SK-N-SH (cell line): ENCODE results near the gene ATG3. TPM values are rescaled to one million over a fixed set of nuclear protein-coding genes. Genes with fewer than 3 reads are reported as not detected.

ENCODE experiments used
- CTCF ChIA-PET: fragments of 300-600, 350-600 bp; formaldehyde crosslinking; extraction: SDS; loops from one replicate; lab custom pipeline; 2021; lab: Yijun Ruan, JAX
- POLR2A ChIA-PET: fragments of 350-600 bp; sonication (Branson Sonifier 250); formaldehyde crosslinking; extraction: SDS; loops from one replicate; lab custom pipeline; 2020; ENCODE audit warnings: antibody characterized with exemption, inconsistent platforms; lab: Yijun Ruan, JAX
- DNase-seq: peaks from one replicate; pipeline ENCODE4 v3.0.0; 2012
- H2AFZ ChIP-seq: fragments of 200-600 bp; sonication (generic); 2 replicates; pipeline ENCODE4 v1.8.1; 2016; ENCODE audit warnings: antibody characterized with exemption, mild to moderate bottlenecking, low read depth
- H3F3A ChIP-seq: fragments of 200-600 bp; sonication (generic); replicated peaks from 2 replicates; pipeline ENCODE3; 2016; ENCODE audit warnings: antibody characterized with exemption, mild to moderate bottlenecking; ENCODE audit not compliant: insufficient read depth
- H3K27ac ChIP-seq, 2 experiments: fragments of 200-500 bp in 1 of 2; fragments of 200-600 bp in 1 of 2; sonication (Bioruptor generic) in 1 of 2; sonication (generic), shearing (Covaris generic) in 1 of 2; 2 replicates each; pipeline versions ENCODE4 v1.5.1 to v1.6.1; 2014 to 2016; ENCODE audit warnings: low read depth in 2 of 2, inconsistent platforms in 1 of 2, low read length in 1 of 2, mild to moderate bottlenecking in 1 of 2, mixed read lengths in 1 of 2
- H3K27me3 ChIP-seq: fragments of 200-600 bp; sonication (generic), shearing (Covaris generic); 2 replicates; pipeline ENCODE4 v1.6.1; 2016; ENCODE audit warnings: mixed run types; ENCODE audit not compliant: insufficient read depth
- H3K36me3 ChIP-seq, 2 experiments: fragments of 200-500 bp in 1 of 2; fragments of 200-600 bp in 1 of 2; sonication (Bioruptor generic) in 1 of 2; sonication (generic) in 1 of 2; replicated peaks in 1 of 2; 2 replicates each; pipeline versions ENCODE3 to v1.5.1; 2014 to 2016; ENCODE audit warnings: low read length in 1 of 2, mild to moderate bottlenecking in 1 of 2; ENCODE audit not compliant: insufficient read depth in 2 of 2, control insufficient read depth in 1 of 2
- H3K4me1 ChIP-seq, 2 experiments: fragments of 200-500 bp in 1 of 2; fragments of 200-600 bp in 1 of 2; sonication (Bioruptor generic) in 1 of 2; sonication (generic), shearing (Covaris generic) in 1 of 2; 2 replicates each; pipeline versions ENCODE4 v1.5.1 to v1.6.1; 2014 to 2016; ENCODE audit warnings: low read depth in 1 of 2, low read length in 1 of 2, mixed run types in 1 of 2; ENCODE audit not compliant: insufficient read depth in 2 of 2, control insufficient read depth in 1 of 2
- H3K4me2 ChIP-seq: fragments of 200-600 bp; sonication (generic), shearing (Covaris generic); 2 replicates; pipeline ENCODE4 v1.6.1; 2017; ENCODE audit warnings: mixed run types
- H3K4me3 ChIP-seq, 2 experiments: fragments of 200-500 bp in 1 of 2; fragments of 200-600 bp in 1 of 2; sonication (Bioruptor generic) in 1 of 2; sonication (generic), shearing (Covaris generic) in 1 of 2; 2 replicates each; pipeline versions ENCODE4 v1.5.1 to v1.8.1; 2014 to 2016; ENCODE audit warnings: low read depth in 2 of 2, inconsistent platforms in 1 of 2, low read length in 1 of 2, mild to moderate bottlenecking in 1 of 2, mixed read lengths in 1 of 2, moderate library complexity in 1 of 2
- H3K79me2 ChIP-seq: fragments of 200-600 bp; sonication (generic); 2 replicates; pipeline ENCODE4 v1.8.1; 2017; ENCODE audit warnings: mild to moderate bottlenecking; ENCODE audit not compliant: insufficient read depth
- H3K9ac ChIP-seq: fragments of 200-600 bp; sonication (generic); 2 replicates; pipeline ENCODE4 v1.6.1; 2017; ENCODE audit warnings: mixed run types
- H3K9me2 ChIP-seq: fragments of 200-600 bp; sonication (generic); 2 replicates; pipeline ENCODE4 v1.6.1; 2017; ENCODE audit warnings: mixed run types
- H3K9me3 ChIP-seq: fragments of 200-600 bp; sonication (generic); 2 replicates; pipeline ENCODE4 v1.6.1; 2017; ENCODE audit warnings: mixed run types, mild to moderate bottlenecking, moderate library complexity
- H4K20me1 ChIP-seq: fragments of 200-600 bp; sonication (generic); 2 replicates; pipeline ENCODE4 v1.6.1; 2017; ENCODE audit warnings: mild to moderate bottlenecking, mixed run types; ENCODE audit not compliant: insufficient read depth
- FOSL2 ChIP-seq: IDR thresholded peaks from 2 replicates; pipeline ENCODE4 v1.4.0; 2012; ENCODE audit warnings: low read depth, mild to moderate bottlenecking, moderate library complexity, borderline replicate concordance
- GATA2 ChIP-seq: sonication (generic); formaldehyde crosslinking; IDR thresholded peaks from 2 replicates; pipeline ENCODE4 v1.5.0; 2020; ENCODE audit warnings: mild to moderate bottlenecking, missing genetic modification reagents
- JUND ChIP-seq: IDR thresholded peaks from 2 replicates; pipeline ENCODE4 v1.4.0; 2012
- MEF2A ChIP-seq: IDR thresholded peaks from 2 replicates; pipeline ENCODE4 v1.4.0; 2012; ENCODE audit warnings: low read depth, borderline replicate concordance
- NFIC ChIP-seq: IDR thresholded peaks from 2 replicates; pipeline ENCODE4 v1.4.0; 2012; ENCODE audit warnings: borderline replicate concordance
- NRF1 ChIP-seq: IDR thresholded peaks from 2 replicates; pipeline ENCODE4 v1.6.1; 2012; ENCODE audit warnings: low read depth, mild to moderate bottlenecking, low read length
- RCOR1 ChIP-seq: fragments of 150-350 bp; IDR thresholded peaks from 2 replicates; pipeline ENCODE4 v1.6.1; 2017; ENCODE audit warnings: antibody characterized with exemption, low read length
- RXRA ChIP-seq: IDR thresholded peaks from 2 replicates; pipeline ENCODE4 v1.4.0; 2012; ENCODE audit warnings: low read depth, mild to moderate bottlenecking, borderline replicate concordance
- SIN3A ChIP-seq: IDR thresholded peaks from 2 replicates; pipeline ENCODE4 v1.6.1; 2012; ENCODE audit warnings: low read depth, mild to moderate bottlenecking, low read length, moderate library complexity, borderline replicate concordance
- SMC3 ChIP-seq: IDR thresholded peaks from 2 replicates; pipeline ENCODE4 v1.6.1; 2012; ENCODE audit warnings: low read depth, low read length, improper control_type of control experiment
- TAF1 ChIP-seq: IDR thresholded peaks from 2 replicates; pipeline ENCODE4 v1.6.1; 2012; ENCODE audit warnings: low read depth, mild to moderate bottlenecking, low read length, moderate library complexity, borderline replicate concordance
- TCF12 ChIP-seq: IDR thresholded peaks from 2 replicates; pipeline ENCODE4 v1.4.0; 2012
- WGBS: methylation state at CpG from one replicate; pipeline ENCODE4 v1.1.6; 2017; ENCODE audit warnings: low lambda C conversion rate; 5-methylcytosine and 5-hydroxymethylcytosine counted together
- polyA plus RNA-seq, 3 experiments: library from polyadenylated mRNA; depleted of rRNA; stranded (reverse); fragments of >200 nt; gene quantifications; 2 replicates each; pipeline ENCODE4 v1.2.3, GENCODE V29; 2012
- TF ChIP-seq, protein P1 (sequence below): fragments of 150-350 bp; IDR thresholded peaks from 2 replicates; pipeline ENCODE4 v1.6.1; 2017; ENCODE audit warnings: antibody characterized with exemption, low read length, low read depth, borderline replicate concordance
- TF ChIP-seq, protein P2 (sequence below): IDR thresholded peaks from 2 replicates; pipeline ENCODE4; 2012
- TF ChIP-seq, protein P3 (sequence below): fragments of 150-350 bp; IDR thresholded peaks from 2 replicates; pipeline ENCODE4 v1.6.1; 2016; ENCODE audit warnings: mild to moderate bottlenecking, low read depth, low read length

The ATG3 gene
- polyA plus RNA-seq, 1 of the 3 experiments (the other 2 are of a cell fraction) = 38.8 TPM

DNA sequence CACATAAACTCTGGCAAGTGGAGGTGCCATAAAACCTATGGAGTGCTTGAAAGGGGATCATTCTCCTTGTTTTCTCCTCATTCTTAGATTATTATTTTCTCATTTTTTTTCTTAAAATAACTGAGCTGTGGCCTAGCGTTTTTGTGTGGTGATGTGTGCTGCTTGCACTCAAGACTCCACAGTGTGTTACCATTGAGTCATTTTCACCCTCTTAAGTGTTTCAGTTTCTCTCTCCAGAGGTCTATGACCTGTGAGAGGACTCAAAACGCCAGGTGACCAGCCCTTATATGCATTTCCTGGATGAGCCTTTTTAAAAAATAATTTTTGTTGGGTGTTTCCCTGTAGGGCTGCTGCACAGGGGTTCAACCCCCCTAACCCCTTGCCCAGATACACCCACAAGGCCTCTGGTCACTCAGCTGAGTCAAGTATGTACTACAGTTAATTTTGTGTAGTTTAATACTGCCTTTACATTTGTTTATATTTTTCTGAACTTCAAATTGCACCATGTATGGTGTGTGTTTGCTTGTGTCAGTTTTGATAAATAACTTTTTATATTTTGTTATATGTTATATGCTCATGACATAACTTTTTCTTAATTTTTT lies 47.1 kb downstream of the ATG3 start:
- Histone ChIP-seq H2AFZ (no peak overlapping the region), H3K4me2 (no peak overlapping the region), H4K20me1 (no peaks in the 10 kb centered on the region), H3K79me2 (no peaks in the 10 kb centered on the region), H3K9me3 (peaks cover 6% of the 10 kb centered on the region), H3K4me1 (no peaks in the 10 kb centered on the region), H3K27me3 (no peaks in the 10 kb centered on the region), H3F3A (no peaks in the 10 kb centered on the region), H3K9me2 (no peaks in the 10 kb centered on the region), H3K36me3 (no peaks in the 10 kb centered on the region), H3K27ac (no peak overlapping the region), H3K9ac (no peak overlapping the region), H3K4me3 (no peak overlapping the region)
- no peak for DNase-seq
- CTCF ChIA-PET = interaction anchor here (1.0 to 1.1 kb wide), 3 partner anchors 181 to 403 kb away, joined by 3 to 5 read pairs (median 5); partner anchors contain the start of genes CD200 and SLC9C1
- WGBS = 26% methylated on average over 2 of the region's 2 CpGs
- no peak for TF ChIP-seq FOSL2
- TF ChIP-seq GATA2 (CRISPR knock-in tag) = no peak
- POLR2A ChIA-PET = no interaction called here

DNA sequence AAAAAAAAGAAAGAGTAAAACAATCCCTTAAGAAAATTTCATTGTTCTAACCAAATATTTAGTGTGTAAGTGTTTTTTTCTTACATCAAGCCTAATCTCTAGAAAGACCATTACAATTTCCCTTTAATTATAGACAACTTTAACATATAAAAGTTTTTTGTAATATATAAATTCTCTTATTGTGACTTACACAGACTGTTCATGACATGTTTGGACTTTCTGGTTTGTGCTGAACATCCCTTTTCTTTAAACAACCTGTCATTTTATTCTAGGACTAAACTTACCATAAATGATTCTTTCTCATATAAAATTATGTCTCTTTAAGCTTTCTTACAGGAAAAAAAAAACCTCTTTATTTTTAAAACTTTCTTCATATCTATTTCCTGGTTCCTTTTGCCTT lies 49.4 kb downstream of the ATG3 start:
- Histone ChIP-seq H3K4me2 (no peak overlapping the region), H3K9ac (no peak overlapping the region), H2AFZ (no peak overlapping the region), H3K27me3 (no peaks in the 10 kb centered on the region), H3K9me3 (peaks cover 6% of the 10 kb centered on the region), H3K27ac (no peak overlapping the region)
- CTCF ChIA-PET = interaction anchor here (0.9 to 1.6 kb wide), 2 partner anchors 29 to 219 kb away, joined by 3 to 6 read pairs; partner anchors contain the start of gene SLC9C1
- TF ChIP-seq NFIC = no peak
- TF ChIP-seq RCOR1 = no peak
- TF ChIP-seq, all 33 proteins: peak for 0
- Histone ChIP-seq H3K4me1 (no peaks in the 10 kb centered on the region), H3K36me3 (no peaks in the 10 kb centered on the region), H3F3A (no peaks in the 10 kb centered on the region), H3K9me2 (no peaks in the 10 kb centered on the region), H4K20me1 (no peaks in the 10 kb centered on the region), H3K4me3 (no peak overlapping the region), H3K79me2 (no peaks in the 10 kb centered on the region)
- POLR2A ChIA-PET = no interaction called here
- no peak for DNase-seq

DNA sequence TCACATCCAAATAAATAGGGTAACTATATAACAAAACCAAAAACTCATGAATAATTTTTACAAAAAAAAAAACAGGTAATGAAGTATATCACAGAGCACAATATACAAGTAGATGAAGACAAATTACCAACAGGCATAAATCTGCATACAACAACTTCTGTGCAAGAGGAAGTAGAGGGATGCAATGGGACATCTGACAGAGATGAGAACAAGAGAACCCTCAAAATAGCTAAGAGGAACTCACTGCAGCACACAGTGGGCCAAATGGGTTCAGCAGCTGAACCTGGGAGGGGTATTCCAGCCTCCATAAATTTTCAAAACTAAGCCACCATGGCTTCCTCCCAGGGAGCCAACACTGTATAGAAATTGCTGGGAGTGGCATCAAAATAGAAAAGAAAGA lies 52.9 kb downstream of the ATG3 start:
- H3K36me3 ChIP-seq = no peaks in the 10 kb centered on the region
- H3K9me2 ChIP-seq = no peaks in the 10 kb centered on the region
- DNase-seq = no peak
- POLR2A ChIA-PET = no interaction called here
- no peak for TF ChIP-seq TAF1
- no peak for TF ChIP-seq TCF12
- TF ChIP-seq SMC3 = no peak
- TF ChIP-seq, protein P1, sequence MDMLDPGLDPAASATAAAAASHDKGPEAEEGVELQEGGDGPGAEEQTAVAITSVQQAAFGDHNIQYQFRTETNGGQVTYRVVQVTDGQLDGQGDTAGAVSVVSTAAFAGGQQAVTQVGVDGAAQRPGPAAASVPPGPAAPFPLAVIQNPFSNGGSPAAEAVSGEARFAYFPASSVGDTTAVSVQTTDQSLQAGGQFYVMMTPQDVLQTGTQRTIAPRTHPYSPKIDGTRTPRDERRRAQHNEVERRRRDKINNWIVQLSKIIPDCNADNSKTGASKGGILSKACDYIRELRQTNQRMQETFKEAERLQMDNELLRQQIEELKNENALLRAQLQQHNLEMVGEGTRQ = no peak
- TF ChIP-seq SIN3A = no peak
- no peak for TF ChIP-seq RXRA
- no peak for TF ChIP-seq MEF2A
- TF ChIP-seq, protein P2, sequence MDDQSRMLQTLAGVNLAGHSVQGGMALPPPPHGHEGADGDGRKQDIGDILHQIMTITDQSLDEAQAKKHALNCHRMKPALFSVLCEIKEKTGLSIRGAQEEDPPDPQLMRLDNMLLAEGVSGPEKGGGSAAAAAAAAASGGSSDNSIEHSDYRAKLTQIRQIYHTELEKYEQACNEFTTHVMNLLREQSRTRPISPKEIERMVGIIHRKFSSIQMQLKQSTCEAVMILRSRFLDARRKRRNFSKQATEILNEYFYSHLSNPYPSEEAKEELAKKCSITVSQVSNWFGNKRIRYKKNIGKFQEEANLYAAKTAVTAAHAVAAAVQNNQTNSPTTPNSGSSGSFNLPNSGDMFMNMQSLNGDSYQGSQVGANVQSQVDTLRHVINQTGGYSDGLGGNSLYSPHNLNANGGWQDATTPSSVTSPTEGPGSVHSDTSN = no peak
- TF ChIP-seq, protein P3, sequence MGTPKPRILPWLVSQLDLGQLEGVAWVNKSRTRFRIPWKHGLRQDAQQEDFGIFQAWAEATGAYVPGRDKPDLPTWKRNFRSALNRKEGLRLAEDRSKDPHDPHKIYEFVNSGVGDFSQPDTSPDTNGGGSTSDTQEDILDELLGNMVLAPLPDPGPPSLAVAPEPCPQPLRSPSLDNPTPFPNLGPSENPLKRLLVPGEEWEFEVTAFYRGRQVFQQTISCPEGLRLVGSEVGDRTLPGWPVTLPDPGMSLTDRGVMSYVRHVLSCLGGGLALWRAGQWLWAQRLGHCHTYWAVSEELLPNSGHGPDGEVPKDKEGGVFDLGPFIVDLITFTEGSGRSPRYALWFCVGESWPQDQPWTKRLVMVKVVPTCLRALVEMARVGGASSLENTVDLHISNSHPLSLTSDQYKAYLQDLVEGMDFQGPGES = no peak
- TF ChIP-seq NRF1 = no peak
- no peak for TF ChIP-seq JUND
- no peaks in the 10 kb centered on the region for H3F3A ChIP-seq
- no peaks in the 10 kb centered on the region for H3K4me1 ChIP-seq
- no peak overlapping the region for H3K4me3 ChIP-seq
- H3K27me3 ChIP-seq = no peaks in the 10 kb centered on the region
- CTCF ChIA-PET = interaction anchor here (1.0 kb wide), 1 partner anchor 10 kb away, joined by 3 read pairs; no protein-coding TSS in a partner anchor
- no peaks in the 10 kb centered on the region for H3K79me2 ChIP-seq
- H3K9ac ChIP-seq = no peak overlapping the region
- no peak overlapping the region for H3K4me2 ChIP-seq
- H3K9me3 ChIP-seq = peaks cover 6% of the 10 kb centered on the region
- no peak overlapping the region for H2AFZ ChIP-seq
- H3K27ac ChIP-seq = no peak overlapping the region
- no peaks in the 10 kb centered on the region for H4K20me1 ChIP-seq
